ENCODE measurements around the gene LMNTD2.
A peak's percentile ranks its signal among the peaks of the same experiment; 100 is the strongest.

Gene LMNTD2, protein sequence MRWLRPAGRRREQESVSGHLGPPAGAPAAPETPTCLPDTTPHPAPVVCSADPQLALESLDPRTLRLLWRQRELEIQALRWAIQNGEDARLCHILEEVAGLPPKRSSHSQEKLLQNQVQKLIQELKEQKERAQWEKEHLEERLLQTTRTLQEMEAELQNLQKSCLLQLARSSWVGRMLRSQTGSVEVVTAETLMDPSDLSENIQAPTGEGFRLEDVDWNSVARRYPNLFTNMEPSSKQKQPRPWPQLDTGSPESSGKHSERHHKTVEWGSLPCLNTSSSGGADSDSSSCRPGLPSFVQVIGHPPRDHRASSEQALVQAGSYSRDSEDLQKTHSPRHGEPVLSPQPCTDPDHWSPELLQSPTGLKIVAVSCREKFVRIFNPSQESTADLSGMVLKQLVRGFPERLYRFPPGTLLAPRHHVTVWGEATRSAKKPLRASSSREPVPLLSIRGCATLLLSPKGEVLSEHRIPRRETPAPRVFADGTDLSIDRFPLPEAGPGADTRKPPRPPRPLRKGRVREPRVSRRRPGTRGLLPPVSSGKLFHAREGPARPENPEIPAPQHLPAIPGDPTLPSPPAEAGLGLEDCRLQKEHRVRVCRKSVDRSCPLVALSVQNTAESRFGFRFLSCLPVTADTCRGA

DNA sequence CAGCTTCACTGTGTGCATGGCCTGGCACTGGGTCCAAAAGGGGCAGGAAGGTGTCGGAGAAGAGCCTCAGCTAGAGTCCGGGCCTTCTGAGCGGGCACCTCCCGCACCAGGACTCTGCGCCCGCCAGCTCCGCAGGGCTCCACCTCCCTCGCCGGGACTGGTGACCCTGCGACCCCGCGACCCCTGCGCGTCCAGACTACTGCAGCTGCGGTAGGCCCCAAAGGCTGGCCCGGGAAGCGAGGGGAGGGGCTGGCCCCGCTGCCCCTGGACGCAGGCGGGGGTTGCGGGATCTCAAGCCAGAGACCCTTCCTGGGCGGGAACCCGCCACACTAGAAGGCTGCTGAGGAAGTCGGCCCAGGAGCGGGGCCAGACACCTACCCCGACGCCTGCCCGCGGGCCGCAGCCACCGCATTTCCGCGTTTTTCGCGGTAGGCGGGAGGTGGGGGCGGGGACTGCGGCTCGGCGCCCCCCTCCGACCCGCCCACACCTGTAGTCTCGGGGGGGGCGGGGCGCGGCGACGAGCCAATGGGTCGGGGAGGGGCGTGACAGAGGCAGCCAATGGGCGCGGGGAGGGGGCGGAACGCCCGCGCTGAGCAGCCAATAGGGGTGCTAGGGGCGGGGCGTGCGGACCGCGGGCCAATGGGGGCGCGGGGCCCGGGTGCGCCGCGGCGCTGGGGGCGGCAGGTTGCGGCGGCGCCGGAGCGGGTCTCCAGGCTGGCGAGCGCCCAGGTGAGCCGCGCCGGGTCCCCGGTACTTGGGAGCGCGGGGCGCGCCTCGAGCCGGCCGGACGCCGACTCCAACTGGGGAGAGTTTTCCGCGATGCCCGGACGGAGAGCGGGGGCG lies at the start of gene LMNTD2, which contains the start of gene RASSF7:
LMNTD2 (minus strand) TSS at position 434 of the 843 bp plus-strand sequence; CDS start at position 412, 22 bp downstream.
RASSF7 (plus strand) TSS at position 666 of the 843 bp plus-strand sequence. CDS start 799 bp downstream, outside the sequence.
- DNase-seq (ENCODE audit: low read depth), result peak; percentile 97

DNA sequence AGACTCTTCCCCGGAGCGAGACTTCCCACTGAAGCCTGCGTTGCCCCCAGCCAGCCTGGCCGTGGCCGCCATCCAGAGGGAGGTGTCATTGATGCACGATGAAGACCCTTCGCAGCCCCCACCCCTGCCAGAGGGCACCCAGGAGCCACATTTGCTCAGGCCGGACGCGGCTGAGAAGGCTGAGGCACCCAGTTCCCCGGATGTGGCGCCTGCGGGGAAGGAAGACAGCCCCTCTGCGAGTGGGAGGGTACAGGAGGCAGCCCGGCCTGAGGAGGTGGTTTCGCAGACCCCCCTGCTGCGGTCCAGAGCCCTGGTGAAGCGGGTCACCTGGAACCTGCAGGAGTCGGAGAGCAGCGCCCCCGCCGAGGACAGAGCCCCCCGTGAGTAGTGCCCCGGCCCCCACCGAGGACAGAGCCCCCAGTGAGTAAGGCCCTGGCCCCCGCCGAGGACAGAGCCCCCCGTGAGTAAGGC lies 48.8 kb upstream of the LMNTD2 start:
- DNase-seq (ENCODE audit: low read depth), result no peak

DNA sequence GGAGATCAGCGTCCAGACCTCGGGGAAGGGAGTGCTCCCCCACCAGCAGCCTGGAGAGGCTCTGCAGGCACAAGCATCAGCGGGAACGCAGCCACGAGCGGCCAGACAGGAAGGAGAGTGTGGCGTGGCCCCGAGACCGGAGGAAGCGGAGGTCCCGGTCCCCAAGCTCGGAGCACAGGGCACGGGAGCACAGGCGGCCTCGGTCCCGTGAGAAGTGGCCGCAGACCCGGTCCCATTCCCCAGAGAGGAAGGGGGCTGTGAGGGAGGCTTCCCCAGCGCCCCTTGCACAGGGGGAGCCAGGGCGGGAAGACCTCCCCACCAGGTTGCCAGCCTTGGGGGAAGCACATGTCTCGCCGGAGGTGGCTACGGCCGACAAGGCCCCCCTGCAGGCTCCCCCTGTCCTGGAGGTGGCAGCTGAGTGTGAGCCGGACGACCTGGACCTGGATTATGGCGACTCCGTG lies 48.3 kb upstream of the LMNTD2 start:
- no peak for DNase-seq (ENCODE audit: low read depth)

DNA sequence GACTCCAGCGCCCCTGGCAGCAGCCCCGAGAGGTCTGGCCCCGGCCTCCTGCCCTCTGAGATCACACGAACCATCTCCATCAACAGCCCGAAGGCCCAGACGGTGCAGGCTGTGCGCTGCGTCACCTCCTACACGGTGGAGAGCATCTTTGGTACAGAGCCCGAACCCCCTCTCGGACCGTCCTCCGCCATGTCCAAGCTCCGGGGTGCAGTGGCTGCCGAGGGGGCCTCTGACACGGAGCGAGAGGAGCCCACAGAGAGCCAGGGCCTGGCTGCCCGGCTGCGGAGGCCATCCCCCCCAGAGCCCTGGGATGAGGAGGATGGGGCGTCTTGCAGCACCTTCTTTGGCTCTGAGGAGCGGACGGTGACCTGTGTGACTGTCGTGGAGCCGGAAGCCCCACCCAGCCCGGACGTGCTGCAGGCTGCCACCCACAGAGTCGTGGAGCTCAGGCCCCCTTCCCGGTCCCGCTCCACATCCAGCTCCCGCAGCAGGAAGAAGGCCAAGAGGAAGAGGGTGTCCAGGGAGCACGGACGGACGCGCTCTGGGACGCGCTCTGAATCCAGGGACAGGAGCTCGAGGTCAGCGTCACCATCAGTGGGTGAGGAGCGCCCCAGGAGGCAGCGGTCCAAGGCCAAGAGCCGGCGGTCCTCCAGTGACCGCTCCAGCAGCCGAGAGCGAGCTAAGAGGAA lies 47.6 kb upstream of the LMNTD2 start:
- DNase-seq (ENCODE audit: low read depth), result no peak

DNA sequence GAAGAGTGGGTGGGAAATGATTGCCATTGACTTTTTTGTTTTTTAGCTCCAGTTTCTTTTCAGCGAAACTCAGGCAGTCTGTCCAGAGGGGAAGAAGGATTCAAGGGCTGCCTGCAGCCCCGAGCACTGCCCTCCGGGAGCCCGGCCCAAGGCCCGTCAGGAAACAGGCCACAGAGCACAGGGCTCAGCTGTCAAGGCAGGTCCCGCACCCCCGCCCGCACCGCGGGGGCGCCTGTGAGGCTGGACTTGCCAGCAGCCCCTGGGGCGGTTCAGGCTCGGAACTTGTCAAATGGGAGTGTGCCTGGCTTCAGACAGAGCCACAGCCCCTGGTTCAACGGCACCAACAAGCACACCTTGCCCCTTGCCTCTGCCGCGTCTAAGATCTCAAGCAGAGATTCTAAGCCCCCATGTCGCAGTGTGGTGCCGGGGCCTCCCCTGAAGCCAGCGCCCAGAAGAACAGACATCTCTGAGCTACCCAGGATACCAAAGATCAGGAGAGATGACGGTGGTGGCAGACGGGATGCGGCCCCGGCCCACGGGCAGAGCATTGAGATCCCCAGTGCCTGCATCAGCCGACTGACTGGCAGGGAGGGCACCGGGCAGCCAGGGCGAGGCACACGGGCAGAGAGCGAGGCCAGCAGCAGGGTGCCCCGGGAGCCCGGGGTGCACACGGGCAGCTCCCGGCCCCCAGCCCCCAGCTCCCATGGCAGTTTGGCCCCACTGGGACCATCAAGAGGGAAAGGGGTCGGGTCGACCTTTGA lies 46.7 kb upstream of the LMNTD2 start:
- DNase-seq (ENCODE audit: low read depth), result no peak

DNA sequence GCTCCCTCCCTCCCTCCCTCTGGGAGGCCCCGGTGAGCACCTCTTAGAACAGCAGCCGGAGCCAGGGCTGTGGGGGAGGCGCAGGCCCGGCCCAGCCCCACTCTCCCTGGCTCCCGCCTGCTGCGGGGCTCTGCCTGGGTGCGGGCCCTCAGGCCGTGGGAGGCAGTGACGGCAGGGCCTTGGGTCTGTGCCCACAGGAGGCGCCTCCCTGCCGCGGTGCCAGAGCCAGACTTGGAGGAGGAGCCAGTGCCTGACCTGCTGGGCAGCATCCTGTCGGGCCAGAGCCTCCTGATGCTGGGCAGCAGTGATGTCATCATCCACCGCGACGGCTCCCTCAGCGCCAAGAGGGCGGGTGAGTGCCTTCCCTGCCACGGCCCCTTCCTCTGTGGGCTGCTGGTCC lies 45.7 kb upstream of the LMNTD2 start:
- no peak for DNase-seq (ENCODE audit: low read depth)

DNA sequence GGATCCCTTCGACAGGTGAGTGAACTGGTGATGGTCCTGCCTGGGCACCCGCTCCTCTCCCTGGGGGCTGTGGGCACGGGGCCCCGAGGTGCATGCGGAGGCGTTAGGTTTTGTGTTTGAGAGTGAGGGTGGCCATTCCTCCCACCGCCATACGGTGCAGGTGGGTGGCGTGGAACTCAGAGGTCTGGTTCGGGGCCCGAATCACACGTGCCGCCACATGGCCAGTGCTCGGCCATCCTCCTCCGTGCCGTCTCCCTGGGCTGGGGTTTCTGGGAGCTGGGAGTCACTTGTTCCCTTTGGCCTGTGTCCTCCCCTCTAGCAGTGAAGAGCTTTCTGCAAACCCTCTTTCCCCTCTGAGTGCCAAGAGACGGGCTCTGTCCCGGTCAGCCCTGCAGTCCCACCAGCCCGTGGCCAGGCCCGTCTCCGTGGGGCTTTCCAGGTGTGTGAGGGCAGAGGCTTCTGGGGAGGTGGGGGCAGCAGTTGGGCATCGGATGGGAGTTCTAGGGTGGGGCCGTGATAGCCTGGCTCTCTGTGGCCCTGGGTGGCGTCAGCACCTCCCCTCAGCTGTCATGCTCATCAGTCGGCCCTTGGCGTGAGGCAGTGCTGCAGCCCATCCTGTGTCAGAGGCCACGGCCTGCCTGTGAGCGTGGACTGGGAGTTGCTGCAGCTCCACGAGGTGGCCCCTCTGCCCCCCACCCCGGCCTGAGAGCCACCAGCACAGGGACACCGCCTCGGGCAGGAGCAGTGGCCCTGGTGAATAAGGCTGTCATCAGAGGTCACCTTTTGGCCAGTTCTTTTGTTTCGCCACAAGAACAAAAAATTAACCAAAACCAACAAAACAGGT lies 45.0 kb upstream of the LMNTD2 start:
- no peak for DNase-seq (ENCODE audit: low read depth)

DNA sequence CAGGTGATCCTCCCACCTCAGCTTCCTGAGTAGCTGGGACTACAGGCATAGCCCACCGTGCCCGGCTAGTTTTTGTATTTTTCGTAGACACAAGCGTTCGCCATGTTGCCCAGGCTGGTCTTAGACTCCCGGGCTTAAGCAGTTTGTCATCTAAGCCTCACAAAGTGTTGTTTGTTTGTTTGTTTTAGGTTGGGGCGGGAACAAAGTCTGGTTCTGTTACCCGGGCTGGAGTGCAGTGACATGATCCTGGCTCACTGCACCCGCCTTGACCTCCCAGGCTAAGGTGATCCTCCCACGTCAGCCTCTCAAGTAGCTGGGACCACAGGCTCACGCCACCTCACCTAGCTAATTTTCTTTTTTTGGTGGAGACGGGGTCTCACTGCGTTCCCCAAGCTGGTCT lies 42.6 kb upstream of the LMNTD2 start:
- DNase-seq (ENCODE audit: low read depth), result no peak

DNA sequence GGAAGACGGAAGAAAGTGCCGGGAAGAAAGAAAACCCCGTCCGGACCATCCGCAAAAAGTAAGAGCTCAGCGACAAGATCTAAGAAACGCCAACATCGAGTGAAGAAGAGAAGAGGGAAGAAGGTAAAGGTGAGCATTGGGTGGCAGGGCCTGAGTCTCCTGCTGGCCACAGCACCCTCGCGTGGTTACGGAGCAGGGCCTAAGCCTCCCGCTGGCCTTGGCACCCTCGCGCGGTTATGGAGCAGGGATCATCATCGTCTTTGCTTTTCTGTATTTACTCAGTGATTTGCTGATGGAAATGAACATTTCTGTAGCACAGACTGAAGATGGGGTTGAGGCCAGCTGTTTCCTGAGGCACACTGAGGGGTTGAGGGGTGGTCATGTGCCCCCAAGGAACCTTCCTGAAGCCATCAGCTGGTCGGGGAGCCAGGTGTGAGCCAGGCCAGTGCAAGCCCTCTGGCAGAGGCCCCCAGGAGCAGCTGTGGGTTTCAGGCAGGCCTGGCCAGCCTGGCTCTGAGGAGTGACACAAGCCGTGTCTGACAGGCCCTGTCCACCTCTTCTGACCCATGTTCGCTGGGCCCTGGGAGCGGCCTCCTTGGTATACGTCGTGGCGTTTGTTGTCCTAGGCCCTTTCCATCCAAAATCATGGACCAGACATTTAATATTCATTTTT lies 41.2 kb upstream of the LMNTD2 start:
- no peak for DNase-seq (ENCODE audit: low read depth)

DNA sequence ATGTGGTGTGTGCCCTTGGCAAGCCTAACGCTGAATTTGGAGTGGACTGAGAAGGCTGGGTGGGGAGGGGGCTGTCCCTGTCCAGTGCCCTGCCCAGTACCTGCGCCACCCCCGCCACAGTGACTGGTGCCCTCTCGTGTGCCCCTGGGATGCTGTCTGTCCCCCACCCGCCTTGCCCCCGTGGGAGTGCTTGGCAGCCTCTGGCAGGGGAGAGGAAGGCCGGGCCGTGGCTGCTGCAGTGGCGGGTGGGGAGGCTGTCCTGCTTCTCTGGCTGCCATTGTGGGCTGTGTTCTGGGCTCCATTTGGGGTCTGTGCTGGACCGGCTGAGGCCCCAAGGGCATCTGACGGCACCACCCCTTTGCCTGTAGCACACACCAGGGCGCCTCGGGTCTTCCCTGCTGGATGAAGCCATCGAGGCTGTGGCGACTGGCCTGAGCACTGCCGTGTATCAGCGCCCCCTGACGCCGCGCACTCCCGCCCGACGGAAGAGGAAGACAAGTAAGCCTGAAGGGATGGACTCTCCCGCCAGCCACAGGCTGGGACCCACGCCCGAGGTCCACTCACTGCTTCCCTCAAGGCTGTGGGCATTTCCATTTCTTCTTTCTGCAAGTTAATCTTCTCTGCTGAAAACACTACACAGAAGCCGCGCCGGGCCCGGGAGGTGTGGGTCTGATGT lies 37.6 kb upstream of the LMNTD2 start:
- no peak for DNase-seq (ENCODE audit: low read depth)

DNA sequence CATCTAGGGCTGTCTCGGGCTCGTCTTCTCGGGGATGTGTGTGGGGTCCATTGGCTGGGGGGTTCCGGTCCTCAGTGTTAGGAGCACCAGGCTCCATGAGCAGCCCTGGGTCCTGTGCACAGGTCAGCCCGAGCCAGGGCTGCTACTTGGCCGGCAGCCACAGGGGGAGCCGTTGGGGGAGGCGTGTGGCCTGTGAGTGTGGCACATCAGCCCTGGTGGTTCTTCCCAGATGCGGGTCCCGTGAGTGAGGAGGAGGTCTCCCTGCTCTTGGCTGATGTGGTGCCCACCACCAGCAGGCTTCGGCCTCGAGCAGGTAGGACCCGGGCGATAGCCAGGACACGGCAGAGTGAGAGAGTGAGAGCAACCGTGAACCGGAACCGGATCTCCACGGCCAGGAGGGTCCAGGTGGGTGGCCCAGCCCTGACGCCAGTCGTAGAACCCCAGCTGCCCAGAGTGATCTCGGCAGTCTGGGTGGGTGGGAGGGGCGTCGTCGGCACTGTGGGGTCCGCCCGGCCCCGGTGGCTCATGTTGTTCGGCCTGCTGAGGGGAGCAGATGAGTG lies 36.7 kb upstream of the LMNTD2 start:
- no peak for DNase-seq (ENCODE audit: low read depth)

DNA sequence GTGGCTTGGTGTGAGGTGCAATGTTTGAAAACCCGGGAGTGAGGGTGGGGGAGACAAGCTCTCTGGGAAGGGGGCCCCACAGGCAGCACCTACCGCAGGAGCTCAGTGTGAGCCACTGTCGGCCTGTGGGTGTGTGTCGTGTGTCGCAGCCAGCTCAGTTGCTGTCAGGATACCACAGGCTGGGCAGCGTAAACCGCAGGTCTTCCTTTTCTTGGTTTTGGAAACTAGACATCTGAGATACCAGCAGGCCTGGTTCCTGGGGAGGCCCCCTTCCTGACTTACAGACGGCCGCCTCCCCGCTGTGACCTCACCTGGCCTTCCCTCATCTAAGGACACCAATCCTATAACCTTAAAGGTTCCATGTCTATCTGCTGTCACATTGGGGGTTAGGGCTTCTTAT lies 35.8 kb upstream of the LMNTD2 start:
- DNase-seq (ENCODE audit: low read depth), result no peak

DNA sequence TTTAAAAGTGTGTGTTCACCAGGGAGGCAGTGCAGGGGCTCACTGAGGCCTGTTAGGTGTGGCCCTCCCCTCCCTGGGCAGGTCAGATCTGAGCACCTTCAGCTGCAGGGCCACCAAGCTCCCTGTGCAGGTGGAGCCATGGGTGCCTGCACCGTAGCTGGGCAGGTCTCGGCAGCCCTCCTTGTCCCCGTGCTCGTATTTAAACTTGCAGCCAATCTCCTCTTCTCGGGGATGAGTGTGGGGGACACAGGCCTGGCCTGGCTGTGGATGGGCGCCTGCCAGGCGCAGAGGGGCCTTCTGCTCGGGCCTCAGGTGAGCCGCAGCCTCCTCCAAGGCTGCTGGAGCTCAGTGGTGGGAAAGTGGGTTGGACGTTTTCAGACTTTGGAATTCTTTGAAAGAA lies 34.9 kb upstream of the LMNTD2 start:
- DNase-seq (ENCODE audit: low read depth), result no peak

DNA sequence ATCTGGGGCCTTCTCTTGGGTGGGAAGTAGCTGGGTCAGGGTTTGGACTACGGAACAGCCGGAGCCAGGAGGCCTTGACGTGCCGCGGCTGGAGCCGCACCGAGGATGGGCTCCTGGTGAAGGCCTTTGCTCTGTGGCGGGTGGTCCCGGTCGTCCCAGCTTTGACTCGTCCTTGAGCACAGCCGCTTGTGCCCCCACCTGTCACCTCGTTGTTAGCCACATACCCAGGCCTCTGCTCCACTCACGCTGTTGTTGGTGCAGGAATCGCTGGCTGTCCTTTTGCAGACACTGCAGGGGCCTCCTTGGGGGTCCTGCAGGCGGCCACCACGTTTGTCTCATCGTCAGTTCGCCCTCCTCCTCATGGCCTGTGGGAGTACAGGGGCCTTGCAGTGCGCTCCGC lies 32.8 kb upstream of the LMNTD2 start:
- no peak for DNase-seq (ENCODE audit: low read depth)

DNA sequence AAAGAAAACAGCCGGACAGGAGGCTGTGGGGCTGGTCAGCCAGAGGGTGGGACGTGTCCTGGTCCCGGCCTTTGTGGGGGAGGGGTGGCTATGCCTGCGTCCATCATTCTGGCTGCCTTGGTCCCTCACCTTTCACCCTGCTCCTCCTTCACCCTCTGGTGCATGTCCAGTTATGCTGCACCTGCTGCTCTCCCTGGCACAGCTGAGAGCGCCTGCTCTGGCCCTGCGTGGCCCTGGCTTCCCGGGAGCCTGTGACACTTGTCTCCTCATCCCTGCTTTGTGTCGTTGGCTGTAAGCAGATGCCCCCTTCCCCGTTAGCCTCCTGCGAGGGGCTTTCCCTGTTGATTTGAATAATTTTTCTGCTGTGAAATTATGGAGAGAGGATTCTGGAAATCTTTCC lies 32.4 kb upstream of the LMNTD2 start:
- no peak for DNase-seq (ENCODE audit: low read depth)

DNA sequence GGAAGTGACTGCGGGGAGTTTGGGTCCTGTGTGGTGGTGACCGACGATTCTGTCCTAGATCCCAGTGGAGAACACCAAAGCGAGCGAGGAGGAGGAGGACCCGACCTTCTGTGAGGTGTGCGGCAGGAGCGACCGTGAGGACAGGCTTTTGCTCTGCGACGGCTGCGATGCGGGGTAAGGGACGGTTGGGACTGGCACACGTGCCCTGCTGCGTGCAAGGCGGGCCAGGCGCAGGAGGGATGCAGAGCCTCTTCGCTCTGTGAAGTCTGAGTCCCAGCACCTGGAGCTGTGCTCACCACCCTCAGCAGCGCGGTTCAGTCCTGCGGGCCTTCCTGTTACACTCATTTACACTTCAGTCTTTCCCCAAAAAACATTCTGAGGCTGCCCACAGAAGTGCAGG lies 32.0 kb upstream of the LMNTD2 start:
- no peak for DNase-seq (ENCODE audit: low read depth)

DNA sequence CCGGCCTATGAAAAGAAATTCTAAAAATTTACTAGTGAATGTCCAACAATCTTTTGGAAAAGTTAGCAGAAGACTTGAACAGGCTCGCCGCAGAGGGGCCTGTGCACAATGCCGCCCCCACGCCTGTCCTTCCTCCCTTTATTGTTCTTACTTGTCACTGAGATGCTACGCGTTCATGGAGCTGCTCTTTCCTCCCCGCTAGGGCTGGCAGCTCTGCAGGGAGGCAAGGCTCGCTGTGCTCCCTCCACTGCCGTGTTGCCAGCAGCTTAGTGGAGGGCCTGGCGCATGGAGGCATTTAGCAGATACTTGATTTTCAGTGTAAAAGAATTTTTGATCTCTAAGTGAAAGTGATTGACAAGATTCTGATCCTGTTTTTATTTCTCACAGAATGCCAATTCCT lies 30.5 kb upstream of the LMNTD2 start:
- DNase-seq (ENCODE audit: low read depth), result no peak

DNA sequence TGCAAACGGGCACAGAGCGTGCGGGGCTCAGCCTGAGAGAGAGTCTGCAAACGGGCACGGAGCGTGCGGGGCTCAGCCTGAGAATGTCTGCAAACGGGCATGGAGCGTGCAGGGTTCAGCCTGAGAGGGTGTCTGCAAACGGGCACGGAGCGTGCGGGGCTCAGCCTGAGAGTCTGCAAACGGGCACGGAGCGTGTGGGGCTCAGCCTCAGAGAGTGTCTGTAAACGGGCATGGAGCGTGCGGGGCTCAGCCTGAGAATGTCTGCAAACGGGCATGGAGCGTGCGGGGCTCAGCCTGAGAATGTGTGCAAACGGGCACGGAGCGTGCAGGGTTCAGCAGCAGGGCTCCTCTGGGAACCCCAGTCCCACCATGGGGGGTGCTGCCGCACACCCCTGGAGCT lies 29.3 kb upstream of the LMNTD2 start:
- DNase-seq (ENCODE audit: low read depth), result no peak

DNA sequence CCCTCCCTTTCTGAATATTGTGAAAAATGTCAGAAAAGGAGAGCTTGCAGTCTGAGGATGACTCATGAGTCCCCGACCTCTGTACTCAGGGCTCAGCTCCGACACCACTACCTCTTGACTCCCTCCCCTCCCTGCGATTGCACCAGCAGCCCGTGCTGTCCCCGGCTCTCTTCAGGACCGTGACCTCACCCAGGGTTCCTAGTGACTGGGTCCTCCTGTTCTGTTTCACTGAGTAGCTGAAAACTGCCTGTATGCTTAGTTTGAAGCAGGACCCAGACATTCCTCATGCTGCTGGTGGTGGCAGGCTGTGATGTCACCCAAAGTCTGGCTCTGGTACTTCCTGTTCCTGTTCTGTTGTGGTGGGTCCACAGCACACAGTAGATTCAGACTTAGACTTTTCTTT lies 27.4 kb upstream of the LMNTD2 start:
- DNase-seq (ENCODE audit: low read depth), result peak; percentile 45

All from activated T-cell treated with anti-CD3 and anti-CD28 coated beads for 1 hour (primary cell).